ENCODE results near the gene TFIP11.

Gene TFIP11

DNA sequence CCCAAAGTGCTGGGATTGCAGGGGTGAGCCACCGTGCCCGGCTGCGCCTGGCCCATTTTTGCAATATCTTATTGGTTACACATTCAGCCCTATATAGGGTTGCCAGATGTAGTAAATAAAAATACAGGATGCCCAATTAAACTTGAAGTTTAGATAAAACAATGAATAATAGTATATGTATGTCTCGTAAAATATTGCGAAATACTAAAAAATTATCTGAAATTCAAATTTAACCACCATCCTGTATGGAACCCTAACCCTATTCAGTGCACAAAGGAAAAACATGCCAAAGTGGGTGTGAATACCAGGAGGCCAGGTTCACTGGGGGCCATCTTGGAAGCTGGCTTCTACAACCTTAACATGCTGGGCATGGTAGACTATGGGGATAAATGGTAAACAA, 5.2 kb upstream of the TFIP11 start:
- H3K4me3 ChIP-seq (ENCODE audit: low read length), result no peak overlapping the region
- H3K9ac ChIP-seq (ENCODE audit: low read length), result no peak overlapping the region
- no peaks in the 10 kb centered on the region for H3K27me3 ChIP-seq (ENCODE audit: control insufficient read depth, insufficient read depth, low read length)
- H3K4me1 ChIP-seq (ENCODE audit: control insufficient read depth, insufficient read depth, low read length), result peaks cover 5% of the 10 kb centered on the region
- no peak overlapping the region for H3K27ac ChIP-seq (ENCODE audit: low read depth, low read length)
- H3K36me3 ChIP-seq (ENCODE audit: control insufficient read depth, insufficient read depth, low read length), result no peaks in the 10 kb centered on the region

- no peak overlapping the region for H3K9ac ChIP-seq (ENCODE audit: low read length)
- H3K4me1 ChIP-seq (ENCODE audit: control insufficient read depth, insufficient read depth, low read length), result peaks cover 9% of the 10 kb centered on the region
- no peaks in the 10 kb centered on the region for H3K27me3 ChIP-seq (ENCODE audit: control insufficient read depth, insufficient read depth, low read length)
- H3K4me3 ChIP-seq (ENCODE audit: low read length), result no peak overlapping the region
- H3K36me3 ChIP-seq (ENCODE audit: control insufficient read depth, insufficient read depth, low read length), result no peaks in the 10 kb centered on the region
- no peak overlapping the region for H3K27ac ChIP-seq (ENCODE audit: low read depth, low read length)
Observed at GRCh38 chr22:26516503-26516902, 4.2 kb upstream of the TFIP11 start.

- no peak overlapping the region for H3K27ac ChIP-seq (ENCODE audit: low read depth, low read length)
- peaks cover 12% of the 10 kb centered on the region for H3K4me1 ChIP-seq (ENCODE audit: control insufficient read depth, insufficient read depth, low read length)
- no peak overlapping the region for H3K9ac ChIP-seq (ENCODE audit: low read length)
- no peak overlapping the region for H3K4me3 ChIP-seq (ENCODE audit: low read length)
- no peaks in the 10 kb centered on the region for H3K36me3 ChIP-seq (ENCODE audit: control insufficient read depth, insufficient read depth, low read length)
- no peaks in the 10 kb centered on the region for H3K27me3 ChIP-seq (ENCODE audit: control insufficient read depth, insufficient read depth, low read length)
Observed at GRCh38 chr22:26515931-26516330, 3.7 kb upstream of the TFIP11 start.

- no peaks in the 10 kb centered on the region for H3K27me3 ChIP-seq (ENCODE audit: control insufficient read depth, insufficient read depth, low read length)
- no peak overlapping the region for H3K27ac ChIP-seq (ENCODE audit: low read depth, low read length)
- H3K9ac ChIP-seq (ENCODE audit: low read length), result no peak overlapping the region
- H3K4me3 ChIP-seq (ENCODE audit: low read length), result no peak overlapping the region
- H3K4me1 ChIP-seq (ENCODE audit: control insufficient read depth, insufficient read depth, low read length), result peaks cover 12% of the 10 kb centered on the region
- no peaks in the 10 kb centered on the region for H3K36me3 ChIP-seq (ENCODE audit: control insufficient read depth, insufficient read depth, low read length)
Observed at GRCh38 chr22:26514419-26515161, 2.3 kb upstream of the TFIP11 start.

DNA sequence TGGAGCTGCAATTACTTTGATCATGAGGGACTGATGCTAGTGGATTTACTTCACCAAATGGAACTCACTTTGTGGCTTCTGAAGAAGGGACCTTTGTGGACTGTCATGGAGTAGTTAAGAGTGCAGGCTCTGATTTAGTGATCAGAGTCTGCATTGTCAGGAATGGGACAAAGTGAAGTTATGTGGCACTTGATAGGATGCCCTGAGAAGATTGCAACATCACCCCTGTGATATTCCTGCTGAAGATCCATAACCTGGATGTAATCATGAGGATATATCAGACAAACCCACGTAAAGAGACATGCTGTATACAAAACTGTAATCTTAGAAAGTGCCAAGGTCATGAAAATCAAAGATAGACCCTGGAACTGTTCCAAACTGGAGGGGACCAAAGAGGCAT, 1.6 kb upstream of the TFIP11 start:
- H3K27me3 ChIP-seq (ENCODE audit: control insufficient read depth, insufficient read depth, low read length), result no peaks in the 10 kb centered on the region
- H3K4me3 ChIP-seq (ENCODE audit: low read length), result no peak overlapping the region
- H3K36me3 ChIP-seq (ENCODE audit: control insufficient read depth, insufficient read depth, low read length), result peaks cover 5% of the 10 kb centered on the region
- H3K4me1 ChIP-seq (ENCODE audit: control insufficient read depth, insufficient read depth, low read length), result peaks cover 12% of the 10 kb centered on the region
- no peak overlapping the region for H3K9ac ChIP-seq (ENCODE audit: low read length)
- no peak overlapping the region for H3K27ac ChIP-seq (ENCODE audit: low read depth, low read length)

GRCh38 chr22:26508148-26508547, 4.1 kb downstream of the TFIP11 start:
- H3K4me1 ChIP-seq (ENCODE audit: control insufficient read depth, insufficient read depth, low read length), result peaks cover 10% of the 10 kb centered on the region
- H3K27ac ChIP-seq (ENCODE audit: low read depth, low read length), result no peak overlapping the region
- peaks cover 32% of the 10 kb centered on the region for H3K36me3 ChIP-seq (ENCODE audit: control insufficient read depth, insufficient read depth, low read length)

DNA sequence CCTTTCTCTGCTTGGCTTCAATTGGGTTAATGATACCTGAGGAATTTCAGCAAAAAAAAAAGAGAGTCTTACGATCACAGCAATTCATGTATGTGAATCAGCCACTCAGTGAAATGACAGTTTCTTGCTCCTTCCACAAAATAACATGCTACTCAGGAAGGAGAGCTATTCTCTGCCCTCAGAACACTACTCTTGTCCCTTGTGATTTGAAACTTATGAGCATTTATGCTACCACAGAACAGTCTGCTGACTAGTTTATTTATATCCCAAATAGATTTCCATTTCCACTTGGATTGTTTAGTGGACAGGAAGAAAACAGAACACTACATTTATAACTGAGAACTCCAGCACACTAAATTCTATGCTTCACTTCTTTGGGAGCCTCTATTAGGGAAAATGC, 8.5 kb downstream of the TFIP11 start:
- Histone ChIP-seq H3K27me3 (ENCODE audit: control insufficient read depth, insufficient read depth, low read length) (no peaks in the 10 kb centered on the region), H3K27ac (ENCODE audit: low read depth, low read length) (no peak overlapping the region), H3K4me3 (ENCODE audit: low read length) (no peak overlapping the region), H3K4me1 (ENCODE audit: control insufficient read depth, insufficient read depth, low read length) (no peaks in the 10 kb centered on the region), H3K9ac (ENCODE audit: low read length) (no peak overlapping the region), H3K36me3 (ENCODE audit: control insufficient read depth, insufficient read depth, low read length) (peaks cover 51% of the 10 kb centered on the region)

More at GRCh38 chr22:26508148-26508547, 4.1 kb downstream of the TFIP11 start:
- Histone ChIP-seq H3K9ac (ENCODE audit: low read length) (no peak overlapping the region), H3K4me3 (ENCODE audit: low read length) (no peak overlapping the region), H3K27me3 (ENCODE audit: control insufficient read depth, insufficient read depth, low read length) (no peaks in the 10 kb centered on the region)

- Histone ChIP-seq H3K4me3 (ENCODE audit: low read length) (no peak overlapping the region), H3K36me3 (ENCODE audit: control insufficient read depth, insufficient read depth, low read length) (peaks cover 53% of the 10 kb centered on the region), H3K9ac (ENCODE audit: low read length) (no peak overlapping the region), H3K4me1 (ENCODE audit: control insufficient read depth, insufficient read depth, low read length) (no peaks in the 10 kb centered on the region), H3K27ac (ENCODE audit: low read depth, low read length) (no peak overlapping the region), H3K27me3 (ENCODE audit: control insufficient read depth, insufficient read depth, low read length) (no peaks in the 10 kb centered on the region)
Observed at GRCh38 chr22:26502688-26503561, 9.3 kb downstream of the TFIP11 start.

DNA sequence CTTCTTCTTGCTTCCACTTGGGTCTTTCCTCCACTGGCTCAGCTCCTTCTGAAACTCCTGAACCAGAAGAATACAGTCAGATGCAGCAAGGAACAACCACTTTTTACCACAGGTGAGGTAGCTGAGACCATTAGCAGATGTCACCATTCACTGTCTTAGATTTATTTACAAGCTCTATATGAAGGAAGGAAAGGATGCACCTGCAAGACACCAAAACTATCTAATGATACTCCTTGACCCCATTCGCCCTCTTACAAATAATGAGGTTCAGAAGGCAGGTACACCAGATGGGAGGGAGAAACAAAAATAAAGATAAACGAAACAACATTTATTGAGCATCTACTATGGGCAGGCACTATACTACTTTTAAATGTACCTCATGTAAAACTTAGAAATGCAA, 10.3 kb downstream of the TFIP11 start:
- Histone ChIP-seq H3K27me3 (ENCODE audit: control insufficient read depth, insufficient read depth, low read length) (no peaks in the 10 kb centered on the region), H3K36me3 (ENCODE audit: control insufficient read depth, insufficient read depth, low read length) (peaks cover 57% of the 10 kb centered on the region), H3K9ac (ENCODE audit: low read length) (no peak overlapping the region), H3K4me1 (ENCODE audit: control insufficient read depth, insufficient read depth, low read length) (no peaks in the 10 kb centered on the region), H3K4me3 (ENCODE audit: low read length) (no peak overlapping the region), H3K27ac (ENCODE audit: low read depth, low read length) (no peak overlapping the region)

GRCh38 chr22:26499188-26499703, 13.0 kb downstream of the TFIP11 start:
- no peak overlapping the region for H3K9ac ChIP-seq (ENCODE audit: low read length)
- H3K27ac ChIP-seq (ENCODE audit: low read depth, low read length), result no peak overlapping the region
- peaks cover 56% of the 10 kb centered on the region for H3K36me3 ChIP-seq (ENCODE audit: control insufficient read depth, insufficient read depth, low read length)
- no peaks in the 10 kb centered on the region for H3K27me3 ChIP-seq (ENCODE audit: control insufficient read depth, insufficient read depth, low read length)
- H3K4me1 ChIP-seq (ENCODE audit: control insufficient read depth, insufficient read depth, low read length), result no peaks in the 10 kb centered on the region
- no peak overlapping the region for H3K4me3 ChIP-seq (ENCODE audit: low read length)

GRCh38 chr22:26496456-26496855, 15.8 kb downstream of the TFIP11 start:
- no peak overlapping the region for H3K27ac ChIP-seq (ENCODE audit: low read depth, low read length)

GRCh38 chr22:26494506-26494905, 17.8 kb downstream of the TFIP11 start:
- H3K9ac ChIP-seq (ENCODE audit: low read length), result no peak overlapping the region
- H3K27me3 ChIP-seq (ENCODE audit: control insufficient read depth, insufficient read depth, low read length), result no peaks in the 10 kb centered on the region
- no peaks in the 10 kb centered on the region for H3K4me1 ChIP-seq (ENCODE audit: control insufficient read depth, insufficient read depth, low read length)
- H3K4me3 ChIP-seq (ENCODE audit: low read length), result no peak overlapping the region
- peaks cover 55% of the 10 kb centered on the region for H3K36me3 ChIP-seq (ENCODE audit: control insufficient read depth, insufficient read depth, low read length)
- no peak overlapping the region for H3K27ac ChIP-seq (ENCODE audit: low read depth, low read length)

More at GRCh38 chr22:26496456-26496855, 15.8 kb downstream of the TFIP11 start:
- Histone ChIP-seq H3K9ac (ENCODE audit: low read length) (no peak overlapping the region), H3K4me3 (ENCODE audit: low read length) (no peak overlapping the region), H3K27me3 (ENCODE audit: control insufficient read depth, insufficient read depth, low read length) (no peaks in the 10 kb centered on the region), H3K36me3 (ENCODE audit: control insufficient read depth, insufficient read depth, low read length) (peaks cover 59% of the 10 kb centered on the region), H3K4me1 (ENCODE audit: control insufficient read depth, insufficient read depth, low read length) (no peaks in the 10 kb centered on the region)
